Heart left ventricle (tissue), 13 donors: Measurements from ENCODE around the gene APOD.

ENCODE experiments used
- CTCF ChIP-seq, 12 donors: fragments of 200-600 bp; sonication (generic) in 4 of 12; IDR thresholded peaks; one replicate each; pipeline versions ENCODE4 v1.5.0 to v1.8.0; 2018 to 2022; ENCODE audit warnings: antibody characterized with exemption in 12 of 12, mild to moderate bottlenecking in 5 of 12
- POLR2A ChIP-seq, 2 donors: fragments of 450-650 bp; IDR thresholded peaks; one replicate each; pipeline ENCODE4 v1.6.1; 2017; ENCODE audit warnings: antibody characterized with exemption in 2 of 2, mild to moderate bottlenecking in 2 of 2, moderate library complexity in 2 of 2
- donor health status: ischemic (EF 13 %, LVEDD 7.1; RV severe dilation, severe dysfunction).
- donor health status: DM: no; HTN: yes; CAD: no.
- donor health status: DM: no; HTN: no; CAD: no.
- donor health status: ischemic (EF 25% LVEDD 6.9; RV normal size, moderate dysfunction).
- donor health status: ischemic (EF 25% LVEDD 5.7; RV mildly dilated, moderate dysfunction).
- donor health status: ischemic (EF 35%, LVEDD 5.7; RV mildly dilated, moderate dysfunction).
- donor health status: nonischemic (EF 11% LVEDD 7.7; RV severe dilation, severe dysfunction).
- donor health status: DM: yes; HTN: yes; CAD: no.
- donor health status: PGD.
- donor health status: ischemic (EF 29% LVEDD 5.4; RV normal size, mild dysfunction).
- donor health status: nonischemic (EF 23%, LVEDD 6.1; RV moderate dilation, normal function).

- no peak for TF ChIP-seq POLR2A (IDR thresholded peaks at IDR 0.05)
- no peak for TF ChIP-seq CTCF (IDR thresholded peaks at IDR 0.05)
Measured at GRCh38 chr3:195537995-195538394, 45.7 kb downstream of the APOD start.
